HCEC 1CT (cell line): Measurements from ENCODE around the gene DHRS2.

Experiments used
- DNase-seq: peaks from one replicate; pipeline ENCODE4 v3.0.0-alpha.2; 2017

The DHRS2 gene

DNA sequence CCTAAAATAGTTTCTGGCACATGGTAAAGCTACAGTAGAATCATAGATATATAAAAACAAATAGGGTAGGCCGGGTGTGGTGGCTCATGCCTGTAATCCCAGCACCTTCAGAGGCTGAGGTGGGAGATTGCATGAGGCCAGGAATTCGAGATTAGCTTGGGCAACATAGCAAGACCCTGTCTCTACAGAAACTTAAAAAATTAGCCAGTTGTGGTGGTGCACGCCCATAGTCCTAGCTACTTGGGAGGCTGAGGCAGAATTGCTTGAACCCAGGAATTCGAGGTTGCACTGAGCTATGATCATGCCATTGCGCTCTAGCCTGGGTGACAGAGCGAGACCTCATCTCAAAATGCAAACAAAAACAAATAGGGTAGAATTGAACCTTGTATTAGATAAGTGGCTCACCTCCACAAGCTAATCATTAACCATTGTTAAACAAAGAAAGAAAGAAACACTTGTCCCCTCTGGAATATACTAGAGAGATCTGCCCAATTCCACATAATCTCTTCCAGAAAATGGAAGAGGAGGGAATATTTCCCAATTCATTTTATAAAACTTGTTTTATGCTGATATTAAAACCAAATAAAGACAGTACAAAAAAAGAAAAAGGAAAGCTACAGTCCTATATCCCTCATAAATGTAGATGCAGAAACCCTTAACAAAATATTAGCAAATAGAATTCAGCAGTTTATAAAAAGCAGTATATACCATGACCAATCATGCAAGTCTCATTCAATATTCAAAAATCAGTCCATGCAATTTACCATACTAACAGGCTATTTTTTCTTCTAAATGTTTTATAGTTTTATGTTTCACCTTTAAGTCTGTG lies 22.7 kb upstream of the DHRS2 start:
- DNase-seq, result no peak

DNA sequence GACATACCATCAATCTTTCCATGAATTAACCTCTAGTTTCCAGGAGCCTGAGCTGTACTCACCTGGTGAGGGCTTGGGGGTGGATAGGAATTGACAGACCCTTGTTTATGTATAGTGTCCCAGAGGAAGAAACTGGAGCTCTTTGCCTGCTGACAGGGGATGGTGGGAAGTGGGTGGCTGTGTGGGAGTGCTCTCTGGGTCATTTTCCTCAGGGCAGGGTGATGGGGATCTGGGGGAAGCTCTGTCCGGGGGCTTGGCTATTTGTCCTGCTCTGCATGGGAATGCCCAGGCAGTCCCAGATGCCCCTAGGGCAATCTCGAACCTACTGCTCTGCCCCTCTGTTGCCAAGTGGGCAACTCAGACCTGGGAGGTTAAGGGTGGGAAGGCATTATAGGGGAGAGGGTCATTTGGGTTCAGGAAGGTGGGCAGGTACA lies 21.8 kb upstream of the DHRS2 start:
- no peak for DNase-seq

DNA sequence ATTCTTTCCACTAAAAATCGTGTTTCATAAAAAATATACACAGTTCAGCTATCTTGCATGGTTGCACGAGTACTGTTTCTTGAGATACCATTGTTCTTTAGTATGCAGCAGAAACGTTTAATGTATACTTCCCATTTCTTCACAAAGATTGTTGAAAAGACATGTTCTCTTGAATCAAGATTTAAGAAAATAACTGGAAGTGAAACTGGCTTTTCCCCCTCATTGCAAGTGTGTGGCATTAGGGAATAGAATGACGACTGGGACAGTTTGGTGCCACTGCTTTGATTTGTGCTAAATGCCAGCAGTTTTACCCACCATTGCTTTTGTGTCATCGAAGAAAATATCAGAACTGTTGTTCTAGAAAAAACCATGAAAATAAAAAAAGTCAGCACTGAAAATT lies 20.3 kb upstream of the DHRS2 start:
- no peak for DNase-seq

DNA sequence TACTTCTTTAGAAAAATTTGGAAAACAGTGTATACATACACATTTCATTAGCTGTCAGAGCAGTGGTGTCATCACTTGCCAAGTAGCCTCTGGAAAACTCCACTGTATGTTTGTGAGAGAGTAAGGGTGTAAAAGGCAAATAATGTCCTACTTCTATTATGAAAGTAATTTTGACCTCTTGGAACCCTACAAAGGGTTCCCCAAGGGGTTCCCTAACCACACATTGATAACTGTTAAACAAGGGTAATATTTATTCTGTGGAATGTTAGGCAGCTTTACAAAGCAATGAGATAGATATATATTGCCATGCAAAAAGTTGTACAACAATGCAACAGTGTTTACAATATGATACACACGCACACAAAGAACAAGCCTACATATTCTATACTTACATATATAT lies 18.6 kb upstream of the DHRS2 start:
- no peak for DNase-seq

DNA sequence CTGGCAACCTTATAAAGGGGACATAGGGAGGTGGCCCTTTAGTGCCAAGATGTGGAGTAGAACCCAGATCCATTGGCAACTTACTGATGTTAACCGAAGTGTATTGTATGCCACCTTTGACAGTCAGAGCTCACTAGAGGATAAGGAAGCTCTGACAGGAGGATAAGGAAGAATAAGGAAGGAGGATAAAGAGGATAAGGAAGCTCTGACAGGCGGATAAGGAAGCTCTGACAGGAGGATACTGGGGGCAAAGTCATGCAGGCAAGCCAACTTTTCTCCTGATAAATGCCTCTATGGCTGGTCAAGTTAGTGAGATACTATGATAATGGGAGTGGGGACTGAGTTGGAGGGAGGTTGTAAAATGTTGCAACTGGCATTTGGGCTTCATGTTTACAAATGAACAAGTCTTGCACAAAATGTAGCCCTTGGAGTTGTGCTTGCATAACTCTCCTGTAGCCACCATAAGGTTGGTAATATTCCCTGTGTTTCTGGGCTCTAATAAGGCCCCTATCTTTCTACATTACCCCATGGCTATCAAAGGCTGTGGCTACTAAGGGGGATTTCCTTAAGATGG lies 17.7 kb upstream of the DHRS2 start:
- DNase-seq, result no peak

DNA sequence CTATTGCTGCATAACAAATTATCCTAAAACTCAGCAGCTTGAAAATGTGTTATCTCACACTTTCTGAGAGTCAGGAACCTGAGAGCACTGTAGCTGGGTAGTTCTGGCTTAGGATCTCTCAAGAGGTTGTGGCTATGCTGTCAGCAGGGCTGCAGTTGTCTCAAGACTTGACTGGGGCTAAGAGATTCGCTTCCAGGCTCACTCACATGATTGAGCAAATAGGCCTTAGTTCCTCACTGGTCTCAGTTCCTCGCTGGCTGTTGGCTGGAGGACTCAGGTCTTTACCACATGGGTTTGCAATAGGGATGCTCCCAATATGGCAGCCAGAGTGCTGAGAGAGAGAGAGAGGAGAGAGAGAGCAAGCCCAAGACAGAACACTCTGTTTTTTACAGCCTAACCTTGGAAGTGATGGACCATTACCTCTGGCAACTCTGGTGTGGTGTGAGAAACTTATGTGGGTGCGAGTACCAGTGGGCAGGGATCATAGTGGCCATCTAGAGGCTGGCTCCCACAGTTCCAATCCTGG lies 15.9 kb upstream of the DHRS2 start:
- DNase-seq, result no peak

DNA sequence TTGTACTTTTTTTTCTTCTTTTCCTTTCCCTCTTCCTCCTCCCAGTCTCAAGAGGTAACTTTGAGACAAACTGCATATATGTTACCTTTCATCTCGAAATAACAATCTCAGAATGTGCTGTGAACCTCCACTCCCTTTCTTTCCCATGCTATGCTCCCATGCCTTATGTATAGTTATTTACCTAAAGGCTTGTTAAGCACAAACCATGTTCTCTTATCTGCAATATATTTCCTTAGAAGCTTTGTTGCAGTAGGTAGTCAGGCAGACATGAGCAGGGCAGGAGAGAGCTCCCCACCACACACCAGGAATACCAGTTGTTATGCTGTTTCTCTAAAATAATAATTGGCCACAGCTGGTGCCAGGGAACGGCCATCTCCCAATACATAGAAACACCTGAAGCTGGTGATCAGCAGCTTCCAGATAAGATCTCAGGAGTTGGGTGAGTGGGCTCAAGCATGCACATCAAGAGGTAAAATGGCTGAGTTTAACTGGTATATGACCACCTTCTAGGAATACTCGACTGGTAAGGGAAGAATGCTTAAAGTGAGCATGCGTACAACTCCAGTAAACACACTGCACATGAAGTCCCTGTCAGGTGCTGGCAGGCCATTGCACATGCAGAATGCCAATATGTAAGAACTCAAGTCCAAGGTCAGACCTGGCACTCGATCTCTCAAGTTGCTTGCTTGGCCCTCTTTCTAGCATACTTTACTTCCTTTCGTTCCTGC lies 14.8 kb upstream of the DHRS2 start:
- DNase-seq, result no peak

DNA sequence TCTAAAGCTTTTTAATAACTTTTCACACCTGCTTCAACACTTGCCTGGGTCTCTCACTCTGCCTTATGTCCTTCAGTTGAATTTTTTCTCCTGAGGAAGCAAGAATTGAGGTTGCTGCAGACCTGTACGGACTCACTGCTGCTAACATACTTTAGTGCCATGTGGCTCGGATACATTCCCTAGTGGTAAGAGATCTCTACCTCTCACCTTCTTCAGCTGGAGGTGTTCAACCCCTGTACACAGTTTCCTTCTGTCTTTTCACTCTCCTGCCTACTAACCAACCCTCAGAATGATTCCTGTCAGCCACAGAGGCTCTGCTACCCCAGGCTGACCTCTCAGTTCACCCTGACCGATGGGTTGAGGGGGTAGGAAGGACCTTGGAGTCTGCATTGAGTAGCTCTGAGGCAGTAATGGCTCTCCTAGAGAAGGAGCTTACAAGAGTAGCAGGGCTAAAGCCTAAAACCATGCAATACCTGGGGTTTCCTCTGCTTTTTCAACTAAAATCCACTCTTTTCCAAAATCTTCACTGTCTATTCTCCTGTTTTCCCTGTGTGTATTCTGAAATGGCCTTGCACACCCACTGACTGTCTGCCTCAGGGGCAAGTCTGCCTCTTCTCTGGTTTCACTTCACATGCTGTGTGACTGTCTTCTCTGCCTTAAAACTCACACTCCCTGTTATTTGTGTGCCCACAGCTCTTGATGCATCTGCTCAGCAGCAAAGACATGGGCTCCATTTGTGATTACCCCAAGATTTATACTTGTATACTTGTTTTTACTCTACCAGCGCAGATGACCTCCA lies 14.0 kb upstream of the DHRS2 start:
- DNase-seq, result no peak

DNA sequence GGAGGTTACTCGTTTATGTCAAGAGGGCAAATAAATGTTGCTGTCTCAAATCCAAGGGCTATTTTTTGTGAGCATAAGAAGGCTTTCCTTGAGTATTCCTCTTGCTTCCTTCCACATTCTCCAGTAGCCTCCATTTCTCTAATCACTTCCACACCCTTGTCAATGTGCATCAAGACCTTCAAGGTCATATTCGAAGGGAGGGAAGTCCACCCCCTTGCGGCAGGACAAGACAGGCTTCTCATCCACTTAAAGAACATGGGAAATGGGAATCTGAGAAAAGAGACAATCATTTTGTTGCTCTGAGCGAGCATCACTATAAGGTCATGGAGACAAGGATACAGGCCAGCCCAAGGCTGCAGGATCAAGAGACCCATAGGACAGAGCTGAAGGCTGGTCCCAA lies 13.2 kb upstream of the DHRS2 start:
- DNase-seq, result no peak

DNA sequence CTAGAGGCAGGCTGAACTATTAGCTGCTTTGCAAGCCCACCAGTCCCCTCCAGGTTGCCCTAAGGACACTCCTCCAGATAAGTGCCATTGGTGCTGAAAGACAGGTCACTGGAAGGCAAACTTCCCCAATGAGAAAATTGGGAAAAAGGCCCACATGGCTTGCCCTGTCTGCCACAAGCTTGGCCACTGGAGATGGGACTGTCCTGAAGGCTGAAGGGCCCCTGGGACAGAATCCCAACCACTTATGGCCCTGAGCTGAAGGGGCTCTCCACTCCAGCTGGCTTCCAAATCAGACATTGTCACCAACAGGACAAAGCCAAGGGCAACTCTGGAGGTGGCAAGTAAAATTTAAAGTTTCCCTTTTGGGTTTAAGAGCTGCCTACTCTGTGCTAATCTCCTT lies 12.2 kb upstream of the DHRS2 start:
- no peak for DNase-seq

DNA sequence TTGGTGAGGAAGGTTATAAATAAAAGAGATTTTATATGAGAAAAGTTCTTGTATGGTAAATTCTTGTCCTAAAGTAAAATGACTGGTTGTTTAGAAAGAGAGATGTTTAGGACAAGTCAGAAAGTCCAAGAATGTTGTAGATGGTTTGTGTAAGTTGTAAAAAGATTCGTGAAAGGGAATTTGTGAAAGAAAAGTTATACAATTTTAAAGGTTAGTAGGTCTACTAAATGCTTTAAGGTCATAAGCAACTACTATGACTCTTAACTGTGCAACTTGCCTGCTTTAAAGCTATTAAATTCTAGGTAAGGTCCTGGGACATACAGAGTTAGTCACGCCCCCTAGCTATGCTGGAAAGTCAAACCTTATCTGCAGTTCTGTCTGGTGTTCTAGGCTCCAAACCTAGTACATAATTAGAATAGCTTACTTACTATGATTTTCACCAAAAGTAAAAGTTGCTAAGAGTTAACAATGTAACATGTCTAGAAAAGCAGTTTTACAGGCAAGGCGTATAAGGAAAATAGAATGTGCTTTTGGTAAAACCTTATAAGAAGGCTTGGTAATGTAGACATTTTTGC lies 11.2 kb upstream of the DHRS2 start:
- no peak for DNase-seq

DNA sequence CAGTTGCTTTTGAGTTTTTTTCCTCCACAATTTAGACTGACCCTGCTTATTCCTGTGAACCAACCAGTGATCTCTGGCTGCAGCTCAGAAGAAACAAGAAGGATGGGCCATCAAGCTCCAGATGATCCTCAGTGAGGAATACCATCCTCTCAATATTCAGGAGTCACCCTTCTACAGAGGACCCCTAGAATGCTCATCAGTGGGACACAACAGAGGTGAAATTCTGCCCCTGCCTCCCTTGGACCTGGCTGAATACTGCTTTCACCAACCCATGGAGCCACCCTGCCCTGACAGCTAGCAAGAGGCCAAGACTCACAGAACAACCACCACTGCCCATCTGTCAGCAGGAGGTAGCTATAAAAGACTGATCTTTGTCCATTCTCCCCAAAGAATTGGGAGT lies 9.2 kb upstream of the DHRS2 start:
- DNase-seq, result no peak

DNA sequence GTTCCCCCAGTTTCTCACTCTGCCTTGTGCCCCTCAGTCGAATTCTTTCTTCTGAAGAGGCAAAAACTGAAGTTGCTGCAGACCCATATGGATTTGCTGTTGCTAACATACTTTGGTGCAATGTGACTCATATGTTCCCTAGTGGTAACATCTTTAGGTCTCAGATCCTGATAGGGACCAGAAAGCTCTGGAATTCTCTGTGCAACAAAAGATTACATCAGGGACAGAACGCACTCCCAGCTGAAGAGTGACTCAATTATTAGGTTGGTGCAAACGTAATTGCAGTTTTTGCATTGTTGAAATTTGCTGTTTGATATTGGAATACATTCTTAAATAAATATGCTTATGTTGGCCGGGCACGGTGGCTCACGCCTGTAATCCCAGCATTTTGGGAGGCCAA lies 8.2 kb upstream of the DHRS2 start:
- DNase-seq, result no peak

DNA sequence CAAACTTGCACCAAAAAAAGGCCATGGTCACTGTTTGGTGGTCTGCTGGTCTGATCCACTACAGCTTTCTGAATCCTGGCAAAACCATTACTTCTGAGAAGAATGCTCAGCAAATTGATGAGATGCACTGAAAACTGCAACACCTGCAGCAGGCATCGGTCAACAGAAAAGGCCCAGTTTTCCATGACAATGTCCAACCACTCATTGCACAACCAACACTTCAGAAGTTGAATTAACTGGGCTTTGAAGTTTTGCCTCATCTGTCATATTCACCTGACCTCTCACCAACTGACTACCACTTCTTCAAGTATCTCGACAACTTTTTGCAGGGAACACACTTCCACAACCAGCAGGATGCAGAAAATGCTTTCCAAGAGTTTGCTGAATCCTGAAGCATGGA lies 7.0 kb upstream of the DHRS2 start:
- no peak for DNase-seq

DNA sequence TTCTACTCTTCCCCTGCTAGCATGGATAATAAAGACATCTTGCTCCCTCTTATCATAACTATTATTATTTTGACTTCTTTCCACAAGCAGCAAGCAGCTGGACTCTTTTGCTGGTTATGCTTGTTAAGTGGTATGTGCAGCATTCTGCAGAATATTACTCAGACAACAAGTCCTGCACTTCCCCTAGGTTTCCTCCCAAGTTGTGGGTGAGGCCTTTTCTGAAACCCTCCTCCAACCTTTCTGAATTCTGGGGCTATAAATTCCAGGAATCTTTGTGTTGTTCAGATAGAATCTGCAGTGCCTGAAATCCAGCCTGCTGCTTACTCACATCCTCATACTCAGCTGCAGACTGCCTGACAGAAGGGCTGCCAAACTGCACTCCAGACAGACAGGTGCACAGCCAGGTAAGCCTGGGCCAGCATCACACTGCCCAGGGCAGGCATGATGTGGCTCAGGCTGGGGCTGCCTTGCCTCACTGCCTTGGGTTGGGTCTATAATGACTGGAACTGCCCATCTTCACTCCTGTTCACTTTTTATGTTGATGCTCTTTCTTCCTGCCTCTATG lies 6.2 kb upstream of the DHRS2 start:
- no peak for DNase-seq

DNA sequence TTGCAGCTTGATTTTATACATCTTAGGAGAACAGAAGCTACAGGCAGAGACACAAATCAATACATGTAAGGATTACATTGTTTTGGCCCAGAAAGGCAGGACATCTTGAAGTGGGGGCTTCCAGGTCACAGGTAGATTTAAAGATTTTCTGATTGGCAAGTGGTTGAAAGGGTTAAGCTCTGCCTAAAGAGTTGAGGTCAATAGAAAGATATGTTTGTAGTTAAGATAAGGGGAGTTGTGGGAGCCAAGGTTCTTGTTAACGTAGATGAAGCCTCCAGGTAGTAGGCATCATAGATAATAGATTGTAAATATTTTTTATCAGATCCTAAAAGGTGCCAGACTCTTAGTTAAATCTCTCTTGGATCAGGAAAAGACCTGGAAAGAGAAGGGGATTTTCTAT lies 5.5 kb upstream of the DHRS2 start:
- DNase-seq, result no peak

DNA sequence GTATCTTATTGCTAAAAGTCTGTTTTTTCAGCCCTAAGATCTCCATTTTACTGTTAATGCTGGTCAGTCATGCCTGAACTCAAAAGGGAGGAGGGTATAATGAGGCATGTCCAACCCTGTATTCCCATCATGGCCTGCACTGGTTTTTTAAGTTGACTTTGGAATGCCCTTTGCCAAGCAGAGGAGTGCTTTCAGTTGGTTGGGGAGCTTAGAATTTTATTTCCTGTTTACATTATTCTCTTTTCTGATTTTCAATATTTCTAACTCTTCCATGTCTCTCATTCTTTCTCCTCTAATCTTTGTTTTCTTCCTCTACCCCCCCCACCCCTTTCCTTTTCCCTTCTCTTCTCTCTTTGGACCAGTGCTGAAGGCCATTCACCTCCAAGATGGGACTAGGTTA lies 4.9 kb upstream of the DHRS2 start:
- no peak for DNase-seq

DNA sequence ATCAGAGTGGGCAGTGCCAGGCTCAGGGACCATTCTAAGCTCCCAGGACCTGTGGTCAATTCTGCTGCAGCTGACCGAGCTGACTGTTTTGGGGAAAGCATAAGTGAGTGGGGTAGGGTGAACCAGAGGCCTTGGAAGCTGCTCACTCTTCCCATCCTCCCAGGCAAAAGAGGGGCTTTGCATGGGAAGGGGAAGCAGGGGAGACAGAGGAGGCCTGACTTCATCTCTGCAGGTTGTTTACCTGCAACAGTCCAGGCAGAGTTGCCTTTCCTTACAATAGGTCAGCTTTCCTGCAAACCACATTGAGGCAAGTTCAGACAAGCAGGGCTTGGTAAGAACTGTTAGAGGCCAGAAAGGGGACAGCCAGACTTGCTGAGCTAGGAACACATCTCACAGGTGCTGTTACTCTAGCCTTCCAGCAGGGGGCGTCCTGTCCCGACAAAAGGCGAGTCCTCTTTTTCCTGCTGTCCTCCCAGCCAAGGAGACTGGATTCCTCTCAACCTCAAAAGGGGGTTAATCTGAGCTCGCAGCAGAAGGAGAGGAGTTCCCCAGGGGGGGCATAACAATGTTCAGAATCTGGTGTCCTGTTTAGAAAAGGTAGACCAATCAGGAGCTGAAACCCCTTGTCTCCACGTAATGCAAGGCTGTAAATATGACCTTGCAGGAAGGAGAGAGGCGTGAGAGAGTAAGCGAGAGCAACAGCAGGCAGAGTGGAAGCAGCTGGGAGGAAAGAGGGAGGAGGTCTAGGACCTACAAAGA lies 4.3 kb upstream of the DHRS2 start:
- peak; percentile 54 for DNase-seq

DNA sequence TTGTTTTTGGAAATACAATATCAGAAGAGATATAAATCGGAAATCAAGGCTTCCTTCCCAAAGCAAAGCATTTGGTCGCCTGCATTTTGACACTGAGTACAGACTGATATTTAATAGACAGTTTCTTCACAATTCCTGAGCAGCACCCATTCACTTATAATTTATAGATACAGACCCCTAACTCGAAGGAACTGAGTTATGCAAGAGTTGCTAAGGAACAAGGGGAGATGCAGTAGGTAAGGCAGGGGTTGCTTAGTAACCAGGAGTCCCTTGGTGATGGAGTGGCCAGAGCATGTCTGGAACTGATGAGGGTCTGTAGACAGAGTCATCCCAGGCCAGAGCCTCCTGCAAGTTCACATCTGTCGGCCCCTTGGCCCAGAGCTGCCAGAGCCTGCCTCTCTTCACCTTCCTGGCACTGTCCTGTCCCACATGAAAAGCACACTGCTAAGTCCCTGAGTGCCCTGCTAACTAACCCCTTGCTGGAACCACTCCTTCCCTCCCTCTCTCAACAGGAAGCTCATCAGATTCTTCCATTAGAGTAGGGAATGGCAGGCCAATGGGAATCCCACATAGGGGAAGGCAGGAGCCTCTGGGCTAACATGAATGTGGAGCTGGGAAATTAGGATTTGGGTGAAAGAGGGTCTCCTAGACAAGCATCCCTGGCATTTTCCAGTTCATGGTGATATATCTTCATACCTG lies 3.6 kb upstream of the DHRS2 start:
- no peak for DNase-seq

DNA sequence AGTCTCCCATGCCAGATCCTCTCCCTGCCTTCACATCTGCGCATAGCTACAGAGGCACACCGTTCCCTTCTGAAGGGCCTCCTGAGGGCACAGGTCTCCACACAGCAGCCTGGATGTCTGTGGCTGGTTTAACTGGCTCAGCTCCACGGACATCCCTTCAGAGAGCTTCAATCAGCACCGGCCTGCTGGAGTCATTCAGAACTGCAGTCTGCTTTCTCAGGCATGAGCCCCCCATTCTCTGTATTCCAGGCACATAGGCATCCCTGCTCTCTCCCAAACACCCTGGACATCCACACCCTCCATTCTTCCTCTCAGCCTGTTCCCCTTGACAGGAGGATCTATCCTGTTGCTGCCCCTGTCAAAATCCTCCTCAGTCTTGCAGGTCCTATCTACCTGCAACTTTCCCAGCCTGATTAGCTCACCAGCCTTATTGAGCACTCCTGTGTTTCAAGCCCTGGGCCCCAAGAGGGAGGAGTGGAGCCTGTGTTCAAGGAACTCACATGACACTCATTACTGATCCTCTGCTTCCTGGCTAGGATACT lies 2.9 kb upstream of the DHRS2 start:
- no peak for DNase-seq
